IPS-18c (cell line): ENCODE data around the gene BRD4.
"Not testable (repeated sequence)": the region's sequence is repeated elsewhere in the genome, so short reads cannot be mapped to it uniquely, and the experiment has no call there.

Experiments
- H3K4me3 ChIP-seq: 2 replicates; pipeline ENCODE4 v1.7.0; 2013; ENCODE audit warnings: low read depth, mild to moderate bottlenecking, low read length, moderate library complexity; ENCODE audit not compliant: insufficient read depth
- H3K9me3 ChIP-seq: one replicate; pipeline ENCODE4 v1.6.1; 2013; ENCODE audit warnings: mild to moderate bottlenecking, low read length, moderate library complexity; ENCODE audit not compliant: control insufficient read depth, insufficient read depth

The BRD4 gene

GRCh38 chr19:15368051-15368632 lies 35.8 kb upstream of the BRD4 start:
- no peak overlapping the region for H3K4me3 ChIP-seq

GRCh38 chr19:15367439-15367838 lies 35.1 kb upstream of the BRD4 start:
- no peak overlapping the region for H3K4me3 ChIP-seq
- peaks cover 2% of the 10 kb centered on the region for H3K9me3 ChIP-seq

More at GRCh38 chr19:15368051-15368632, 35.8 kb upstream of the BRD4 start:
- peaks cover 2% of the 10 kb centered on the region for H3K9me3 ChIP-seq

- no peak overlapping the region for H3K4me3 ChIP-seq
- peaks cover 2% of the 10 kb centered on the region for H3K9me3 ChIP-seq
These were observed 32.9 kb upstream of the BRD4 start for GRCh38 chr19:15365264-15365663.

GRCh38 chr19:15363791-15364190 lies 31.5 kb upstream of the BRD4 start:
- not testable (repeated sequence) for H3K4me3 ChIP-seq, H3K9me3 ChIP-seq

GRCh38 chr19:15363048-15363447 lies 30.7 kb upstream of the BRD4 start:
- H3K4me3 ChIP-seq, result not testable (repeated sequence)

GRCh38 chr19:15360015-15360414 lies 27.7 kb upstream of the BRD4 start:
- H3K9me3 ChIP-seq, H3K4me3 ChIP-seq: not testable (repeated sequence)

More at GRCh38 chr19:15363048-15363447, 30.7 kb upstream of the BRD4 start:
- not testable (repeated sequence) for H3K9me3 ChIP-seq

- Histone ChIP-seq H3K4me3 (no peak overlapping the region), H3K9me3 (no peaks in the 10 kb centered on the region)
These were observed 26.6 kb upstream of the BRD4 start for GRCh38 chr19:15358918-15359317.

GRCh38 chr19:15357906-15358305 lies 25.6 kb upstream of the BRD4 start:
- H3K9me3 ChIP-seq, result no peaks in the 10 kb centered on the region
- H3K4me3 ChIP-seq, result no peak overlapping the region

GRCh38 chr19:15354566-15355296 lies 22.4 kb upstream of the BRD4 start:
- no peak overlapping the region for H3K4me3 ChIP-seq
- no peaks in the 10 kb centered on the region for H3K9me3 ChIP-seq

- Histone ChIP-seq H3K4me3 (no peak overlapping the region), H3K9me3 (no peaks in the 10 kb centered on the region)
These were observed 21.6 kb upstream of the BRD4 start for GRCh38 chr19:15353908-15354307.

- H3K4me3 ChIP-seq, H3K9me3 ChIP-seq: not testable (repeated sequence)
These were observed 20.2 kb upstream of the BRD4 start for GRCh38 chr19:15352535-15352934.

- not testable (repeated sequence) for H3K9me3 ChIP-seq, H3K4me3 ChIP-seq
These were observed 9.0 kb upstream of the BRD4 start for GRCh38 chr19:15341328-15341727.

GRCh38 chr19:15340086-15340485 lies 7.7 kb upstream of the BRD4 start:
- no peaks in the 10 kb centered on the region for H3K9me3 ChIP-seq
- no peak overlapping the region for H3K4me3 ChIP-seq

- Histone ChIP-seq H3K9me3 (no peaks in the 10 kb centered on the region), H3K4me3 (no peak overlapping the region)
These were observed 4.9 kb upstream of the BRD4 start for GRCh38 chr19:15337202-15337601.

GRCh38 chr19:15335992-15336391 lies 3.7 kb upstream of the BRD4 start:
- not testable (repeated sequence) for H3K4me3 ChIP-seq, H3K9me3 ChIP-seq

- Histone ChIP-seq H3K9me3 (no peaks in the 10 kb centered on the region), H3K4me3 (peak overlapping the region; percentile 82)
These were observed 674 bp downstream of the BRD4 start for GRCh38 chr19:15331419-15332310.

GRCh38 chr19:15330801-15331418 lies 1.4 kb downstream of the BRD4 start:
- peak overlapping the region; percentile 82 for H3K4me3 ChIP-seq

More at GRCh38 chr19:15330801-15331418, 1.4 kb downstream of the BRD4 start:
- H3K9me3 ChIP-seq, result no peaks in the 10 kb centered on the region
